UCSD-AML1 (cell line): ENCODE results near the gene MBD2.
A peak's percentile ranks its signal among the peaks of the same experiment; 100 is the strongest.
"Not testable (repeated sequence)": the region's sequence is repeated elsewhere in the genome, so short reads cannot be mapped to it uniquely, and the experiment has no call there.

Experiments used
- DNase-seq: peaks from one replicate; lab custom pipeline; 2025; ENCODE audit not compliant: unreplicated experiment; lab: John Stamatoyannopoulos, UW

MBD2 gene

GRCh38 chr18:54238173-54238936, 13.9 kb upstream of the MBD2 start:
- DNase-seq = no peak

GRCh38 chr18:54235871-54236270, 11.4 kb upstream of the MBD2 start:
- no peak for DNase-seq

- no peak for DNase-seq
Measured at GRCh38 chr18:54233747-54234146, 9.3 kb upstream of the MBD2 start.

GRCh38 chr18:54233228-54233625, 8.8 kb upstream of the MBD2 start:
- no peak for DNase-seq

GRCh38 chr18:54232485-54233227, 8.2 kb upstream of the MBD2 start:
- no peak for DNase-seq

- DNase-seq = no peak
Measured at GRCh38 chr18:54229421-54230059, 5.1 kb upstream of the MBD2 start.

GRCh38 chr18:54228364-54228763, 3.9 kb upstream of the MBD2 start:
- DNase-seq = no peak

- DNase-seq = peak; percentile 25
Measured at GRCh38 chr18:54223568-54224241, 764 bp downstream of the MBD2 start.

- no peak for DNase-seq
Measured at GRCh38 chr18:54222922-54223567, 1.4 kb downstream of the MBD2 start.

GRCh38 chr18:54220406-54220805, 4.1 kb downstream of the MBD2 start:
- no peak for DNase-seq

GRCh38 chr18:54218803-54219202, 5.7 kb downstream of the MBD2 start:
- not testable (repeated sequence) for DNase-seq

- DNase-seq = no peak
Measured at GRCh38 chr18:54218299-54218698, 6.2 kb downstream of the MBD2 start.

- no peak for DNase-seq
Measured at GRCh38 chr18:54217624-54218023, 6.8 kb downstream of the MBD2 start.

GRCh38 chr18:54215069-54215468, 9.4 kb downstream of the MBD2 start:
- DNase-seq = no peak

- no peak for DNase-seq
Measured at GRCh38 chr18:54210463-54210862, 14.0 kb downstream of the MBD2 start.

GRCh38 chr18:54209471-54210180, 14.8 kb downstream of the MBD2 start:
- no peak for DNase-seq

- no peak for DNase-seq
Measured at GRCh38 chr18:54206447-54206846, 18.0 kb downstream of the MBD2 start.

GRCh38 chr18:54205959-54206358, 18.5 kb downstream of the MBD2 start:
- no peak for DNase-seq

GRCh38 chr18:54205448-54205847, 19.0 kb downstream of the MBD2 start:
- not testable (repeated sequence) for DNase-seq

- no peak for DNase-seq
Measured at GRCh38 chr18:54204883-54205282, 19.6 kb downstream of the MBD2 start.
